C4-2B (cell line): ENCODE data around the gene INHA.

Experiments used
- H3K27ac ChIP-seq: fragments of 450-650 bp; 2 replicates; pipeline ENCODE4 v1.5.1; 2017
- ZFX ChIP-seq: fragments of 450-650 bp; IDR thresholded peaks from 2 replicates; pipeline ENCODE4 v1.6.1; 2017
- TF ChIP-seq, protein P1 (sequence below): fragments of 450-650 bp; conservative IDR thresholded peaks from 2 replicates; pipeline ENCODE4 v1.5.1; 2017; ENCODE audit warnings: mild to moderate bottlenecking

The INHA gene

DNA sequence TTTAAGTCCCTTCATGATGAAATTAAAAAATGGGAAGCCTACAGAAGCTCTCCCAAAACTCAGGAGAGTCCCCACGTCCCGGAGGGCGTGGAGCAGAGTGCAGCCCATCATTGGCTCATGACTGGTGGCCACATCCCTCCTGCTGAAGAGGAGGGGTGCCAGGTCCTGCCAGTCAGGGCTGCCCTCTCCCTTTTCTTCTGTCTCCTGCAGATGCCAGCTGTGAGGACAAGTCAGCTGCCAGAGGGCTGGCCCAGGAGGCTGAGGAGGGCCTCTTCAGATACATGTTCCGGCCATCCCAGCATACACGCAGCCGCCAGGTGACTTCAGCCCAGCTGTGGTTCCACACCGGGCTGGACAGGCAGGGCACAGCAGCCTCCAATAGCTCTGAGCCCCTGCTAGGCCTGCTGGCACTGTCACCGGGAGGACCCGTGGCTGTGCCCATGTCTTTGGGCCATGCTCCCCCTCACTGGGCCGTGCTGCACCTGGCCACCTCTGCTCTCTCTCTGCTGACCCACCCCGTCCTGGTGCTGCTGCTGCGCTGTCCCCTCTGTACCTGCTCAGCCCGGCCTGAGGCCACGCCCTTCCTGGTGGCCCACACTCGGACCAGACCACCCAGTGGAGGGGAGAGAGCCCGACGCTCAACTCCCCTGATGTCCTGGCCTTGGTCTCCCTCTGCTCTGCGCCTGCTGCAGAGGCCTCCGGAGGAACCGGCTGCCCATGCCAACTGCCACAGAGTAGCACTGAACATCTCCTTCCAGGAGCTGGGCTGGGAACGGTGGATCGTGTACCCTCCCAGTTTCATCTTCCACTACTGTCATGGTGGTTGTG lies 2.6 kb downstream of the INHA start:
- TF ChIP-seq, protein P1, sequence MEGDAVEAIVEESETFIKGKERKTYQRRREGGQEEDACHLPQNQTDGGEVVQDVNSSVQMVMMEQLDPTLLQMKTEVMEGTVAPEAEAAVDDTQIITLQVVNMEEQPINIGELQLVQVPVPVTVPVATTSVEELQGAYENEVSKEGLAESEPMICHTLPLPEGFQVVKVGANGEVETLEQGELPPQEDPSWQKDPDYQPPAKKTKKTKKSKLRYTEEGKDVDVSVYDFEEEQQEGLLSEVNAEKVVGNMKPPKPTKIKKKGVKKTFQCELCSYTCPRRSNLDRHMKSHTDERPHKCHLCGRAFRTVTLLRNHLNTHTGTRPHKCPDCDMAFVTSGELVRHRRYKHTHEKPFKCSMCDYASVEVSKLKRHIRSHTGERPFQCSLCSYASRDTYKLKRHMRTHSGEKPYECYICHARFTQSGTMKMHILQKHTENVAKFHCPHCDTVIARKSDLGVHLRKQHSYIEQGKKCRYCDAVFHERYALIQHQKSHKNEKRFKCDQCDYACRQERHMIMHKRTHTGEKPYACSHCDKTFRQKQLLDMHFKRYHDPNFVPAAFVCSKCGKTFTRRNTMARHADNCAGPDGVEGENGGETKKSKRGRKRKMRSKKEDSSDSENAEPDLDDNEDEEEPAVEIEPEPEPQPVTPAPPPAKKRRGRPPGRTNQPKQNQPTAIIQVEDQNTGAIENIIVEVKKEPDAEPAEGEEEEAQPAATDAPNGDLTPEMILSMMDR: no peak
- no peak for TF ChIP-seq ZFX
- H3K27ac ChIP-seq: no peak overlapping the region

DNA sequence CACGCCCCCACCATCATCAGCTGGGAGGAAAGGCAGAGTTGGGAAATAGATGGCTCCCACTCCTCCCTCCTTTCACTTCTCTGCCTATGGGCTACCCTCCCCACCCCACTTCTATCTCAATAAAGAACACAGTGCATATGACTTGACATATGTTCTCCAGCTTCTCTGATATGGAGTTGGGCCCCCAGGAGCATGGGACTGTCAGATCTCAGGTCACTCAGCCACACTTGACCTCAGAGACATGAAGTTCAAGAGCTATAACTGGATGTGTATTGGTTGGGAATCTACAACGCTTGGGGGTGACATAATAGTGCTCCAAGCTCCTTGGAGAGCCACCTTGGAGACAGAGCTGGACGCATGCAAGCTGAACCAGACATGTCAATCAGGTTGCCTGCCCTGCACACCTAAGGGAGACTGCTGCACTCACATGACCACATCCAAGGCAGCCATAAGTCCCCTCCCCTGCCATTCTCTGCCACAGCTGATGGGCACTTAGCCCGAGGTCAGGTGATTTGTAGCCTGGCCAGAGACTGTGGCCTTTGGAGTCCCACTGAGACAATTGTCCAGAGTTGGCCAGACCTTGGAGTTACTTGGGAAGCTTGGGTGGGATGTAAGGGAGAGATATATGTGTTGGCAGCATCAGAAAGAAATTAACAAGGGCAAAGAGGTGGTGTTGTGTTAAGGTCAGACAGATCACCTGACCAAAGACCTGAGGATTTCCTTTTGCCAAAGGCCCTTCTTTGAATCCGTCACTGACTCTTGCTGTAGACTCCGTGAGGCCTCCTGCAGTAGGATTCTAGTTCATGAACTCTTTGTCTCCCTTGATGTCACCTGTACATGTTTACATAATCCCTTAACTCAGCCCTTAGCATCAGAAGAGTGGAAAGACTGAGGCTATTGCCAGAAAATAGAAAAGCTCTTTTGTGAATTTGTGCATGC lies 3.7 kb downstream of the INHA start:
- no peak overlapping the region for H3K27ac ChIP-seq
- no peak for TF ChIP-seq ZFX
- TF ChIP-seq, protein P1: no peak

DNA sequence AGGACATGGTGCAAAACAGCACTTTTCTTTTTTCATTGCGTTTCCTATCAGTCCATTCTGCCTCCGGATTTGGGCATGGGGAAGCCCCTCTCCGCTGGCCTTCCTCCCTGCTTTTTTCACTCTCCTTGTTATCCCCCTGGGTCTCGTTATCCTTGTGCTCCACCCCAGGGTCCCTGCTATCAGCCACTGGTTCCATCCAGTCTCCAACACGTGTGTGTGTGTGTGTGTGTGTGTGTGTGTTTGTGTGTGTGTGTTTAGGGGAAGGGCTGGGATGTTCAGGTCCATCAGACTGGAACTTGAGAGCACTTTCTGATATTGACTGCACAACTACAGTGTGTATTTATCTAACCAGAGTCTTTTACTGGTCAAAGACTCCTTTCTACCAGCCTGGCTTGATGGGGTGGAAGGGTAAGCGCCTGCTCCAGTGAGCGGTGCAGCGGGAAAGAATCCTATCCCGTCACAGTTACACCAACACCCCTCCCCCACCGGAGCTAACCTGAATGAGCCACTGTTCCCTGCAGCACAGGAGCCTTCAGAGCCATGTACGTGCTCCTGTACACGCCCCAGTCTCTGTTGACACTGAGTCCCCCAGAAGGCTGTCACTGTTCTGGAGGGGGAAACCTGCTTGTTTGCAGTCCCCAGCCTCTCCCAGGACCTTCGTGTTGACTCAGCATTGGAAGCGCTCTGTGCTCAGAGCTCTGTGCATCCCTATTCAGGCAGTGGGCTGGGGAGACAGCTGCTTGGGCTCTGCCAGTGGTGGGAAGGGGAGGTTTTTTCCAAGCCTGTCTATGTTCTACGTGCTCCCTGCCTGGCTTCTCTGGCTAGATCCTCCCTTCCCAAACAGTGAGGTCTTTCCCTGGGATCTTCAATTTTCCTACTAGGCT lies 4.6 kb downstream of the INHA start:
- TF ChIP-seq, protein P1: no peak
- no peak for TF ChIP-seq ZFX
- no peak overlapping the region for H3K27ac ChIP-seq

DNA sequence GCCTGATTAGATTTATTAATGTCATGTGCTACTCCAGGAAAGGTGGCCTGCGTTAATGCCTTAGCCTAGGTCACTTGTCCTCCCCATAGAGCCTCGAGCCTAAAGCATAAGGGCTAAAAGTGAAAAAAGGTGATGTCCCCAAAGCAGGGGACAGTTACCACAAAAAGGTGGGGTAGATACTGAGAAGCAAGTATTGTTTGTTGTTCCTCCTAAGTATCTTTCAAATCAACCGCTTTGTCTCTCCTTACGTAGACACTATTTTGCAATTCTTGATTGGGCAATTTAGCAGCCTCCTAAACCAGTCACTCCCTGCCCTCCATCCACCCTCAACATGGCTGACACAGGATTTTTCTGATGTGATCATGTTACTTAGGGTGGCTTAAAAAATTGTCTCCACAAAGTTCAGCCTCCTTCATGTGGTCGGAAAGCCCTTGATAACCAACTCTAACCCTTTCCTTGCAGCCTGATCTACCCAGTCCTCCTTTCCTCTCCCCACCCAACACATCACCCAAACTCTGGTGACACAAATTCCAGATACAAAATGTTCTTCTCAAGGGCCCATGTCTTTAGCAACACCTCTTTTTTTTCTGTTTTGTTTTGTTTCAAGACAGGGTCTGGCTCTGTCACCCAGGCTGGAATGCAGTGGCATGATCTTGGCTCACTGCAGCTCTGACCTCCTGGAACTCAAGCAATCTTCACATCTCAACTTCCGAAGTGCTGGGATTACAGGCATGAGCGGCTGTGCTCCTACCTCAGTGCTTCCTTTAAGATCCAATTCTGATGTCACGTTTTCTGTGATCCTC lies 6.9 kb downstream of the INHA start:
- no peak overlapping the region for H3K27ac ChIP-seq
- TF ChIP-seq, protein P1: no peak
- no peak for TF ChIP-seq ZFX

DNA sequence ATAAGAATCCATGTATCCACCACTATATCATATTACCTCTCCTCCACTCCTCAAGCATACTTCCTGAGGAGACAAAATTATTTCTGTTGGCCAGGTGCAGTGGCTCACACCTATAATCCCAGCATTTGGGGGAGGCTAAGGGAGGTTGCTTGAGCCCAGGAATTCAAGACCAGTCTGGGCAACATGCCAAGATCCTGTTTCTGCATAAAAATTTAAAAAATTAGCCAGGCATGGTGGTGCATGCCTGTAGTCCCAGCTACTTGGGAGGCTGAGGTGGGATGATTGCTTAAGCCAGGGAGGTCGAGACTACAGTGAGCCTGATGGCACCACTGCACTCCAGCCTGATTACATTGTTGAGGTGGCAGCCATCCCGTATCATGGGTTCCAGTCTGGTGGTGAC lies 9.2 kb downstream of the INHA start:
- no peak overlapping the region for H3K27ac ChIP-seq
- TF ChIP-seq ZFX: no peak
- TF ChIP-seq, protein P1: no peak

DNA sequence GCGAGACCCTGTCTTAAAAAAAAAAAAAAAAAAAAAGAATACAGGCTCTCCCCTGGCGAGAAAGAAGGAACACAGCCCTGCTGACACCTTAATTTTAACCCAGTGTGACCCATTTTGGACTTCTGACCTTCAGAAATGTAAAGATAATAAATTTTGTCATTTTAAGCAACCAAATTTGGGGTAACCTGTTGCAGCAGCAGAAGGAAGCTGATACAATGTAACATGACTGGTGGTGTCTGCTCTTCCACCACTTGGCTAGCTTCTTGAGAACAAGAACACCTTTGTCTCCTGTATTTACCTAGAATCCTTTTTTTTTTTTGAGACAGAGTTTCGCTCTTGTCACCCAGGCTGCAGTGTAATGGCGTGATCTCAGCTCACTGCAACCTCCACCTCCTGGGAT lies 19.0 kb downstream of the INHA start:
- no peak overlapping the region for H3K27ac ChIP-seq
- TF ChIP-seq ZFX: no peak
- TF ChIP-seq, protein P1: no peak
